Astrocyte of the cerebellum (primary cell): ENCODE results near the gene ARHGEF4.

Source experiments
- DNase-seq: peaks from one replicate; pipeline ENCODE4 v3.0.0-alpha.2; 2011; ENCODE audit warnings: low read depth
- H3K4me3 ChIP-seq: 2 replicates; pipeline ENCODE4 v1.5.1; 2011; ENCODE audit warnings: mild to moderate bottlenecking, low read depth, low read length, moderate library complexity
- in situ Hi-C: cut with HindIII; loops from 2 replicates; pipeline ENCODE4 v1.10.0; 2017; ENCODE audit warnings: low sequenced_read_pairs
- TF ChIP-seq, protein P1 (sequence below): IDR thresholded peaks from 2 replicates; pipeline ENCODE4 v1.5.1; 2012; ENCODE audit warnings: low read length, low read depth, moderate library complexity, mild to moderate bottlenecking; ENCODE audit errors: missing control alignments

ARHGEF4 gene

DNA sequence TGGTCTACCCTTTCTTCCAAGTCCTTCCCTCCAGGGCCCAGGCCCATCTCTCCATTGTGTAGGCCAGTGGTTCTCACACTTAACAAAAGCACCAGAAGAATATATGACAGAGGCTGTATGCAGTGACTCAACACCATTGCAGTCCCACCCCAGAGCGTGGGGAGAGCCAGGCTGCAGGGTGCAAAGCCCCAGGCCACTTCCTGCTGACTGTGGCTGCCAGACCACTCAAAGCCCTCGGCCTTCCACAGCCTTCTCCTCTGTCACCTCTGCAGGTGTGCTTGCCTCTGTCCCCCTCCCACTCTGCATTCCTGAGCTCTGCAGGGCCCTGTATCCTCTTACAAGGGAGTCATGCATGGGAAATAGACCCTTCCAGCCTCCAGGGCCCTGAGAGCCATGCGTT is 40.4 kb upstream of the ARHGEF4 start:
- no peak overlapping the region for H3K4me3 ChIP-seq
- TF ChIP-seq, protein P1, sequence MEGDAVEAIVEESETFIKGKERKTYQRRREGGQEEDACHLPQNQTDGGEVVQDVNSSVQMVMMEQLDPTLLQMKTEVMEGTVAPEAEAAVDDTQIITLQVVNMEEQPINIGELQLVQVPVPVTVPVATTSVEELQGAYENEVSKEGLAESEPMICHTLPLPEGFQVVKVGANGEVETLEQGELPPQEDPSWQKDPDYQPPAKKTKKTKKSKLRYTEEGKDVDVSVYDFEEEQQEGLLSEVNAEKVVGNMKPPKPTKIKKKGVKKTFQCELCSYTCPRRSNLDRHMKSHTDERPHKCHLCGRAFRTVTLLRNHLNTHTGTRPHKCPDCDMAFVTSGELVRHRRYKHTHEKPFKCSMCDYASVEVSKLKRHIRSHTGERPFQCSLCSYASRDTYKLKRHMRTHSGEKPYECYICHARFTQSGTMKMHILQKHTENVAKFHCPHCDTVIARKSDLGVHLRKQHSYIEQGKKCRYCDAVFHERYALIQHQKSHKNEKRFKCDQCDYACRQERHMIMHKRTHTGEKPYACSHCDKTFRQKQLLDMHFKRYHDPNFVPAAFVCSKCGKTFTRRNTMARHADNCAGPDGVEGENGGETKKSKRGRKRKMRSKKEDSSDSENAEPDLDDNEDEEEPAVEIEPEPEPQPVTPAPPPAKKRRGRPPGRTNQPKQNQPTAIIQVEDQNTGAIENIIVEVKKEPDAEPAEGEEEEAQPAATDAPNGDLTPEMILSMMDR, result no peak
- DNase-seq, result no peak
- in situ Hi-C loops, result no loop called here

DNA sequence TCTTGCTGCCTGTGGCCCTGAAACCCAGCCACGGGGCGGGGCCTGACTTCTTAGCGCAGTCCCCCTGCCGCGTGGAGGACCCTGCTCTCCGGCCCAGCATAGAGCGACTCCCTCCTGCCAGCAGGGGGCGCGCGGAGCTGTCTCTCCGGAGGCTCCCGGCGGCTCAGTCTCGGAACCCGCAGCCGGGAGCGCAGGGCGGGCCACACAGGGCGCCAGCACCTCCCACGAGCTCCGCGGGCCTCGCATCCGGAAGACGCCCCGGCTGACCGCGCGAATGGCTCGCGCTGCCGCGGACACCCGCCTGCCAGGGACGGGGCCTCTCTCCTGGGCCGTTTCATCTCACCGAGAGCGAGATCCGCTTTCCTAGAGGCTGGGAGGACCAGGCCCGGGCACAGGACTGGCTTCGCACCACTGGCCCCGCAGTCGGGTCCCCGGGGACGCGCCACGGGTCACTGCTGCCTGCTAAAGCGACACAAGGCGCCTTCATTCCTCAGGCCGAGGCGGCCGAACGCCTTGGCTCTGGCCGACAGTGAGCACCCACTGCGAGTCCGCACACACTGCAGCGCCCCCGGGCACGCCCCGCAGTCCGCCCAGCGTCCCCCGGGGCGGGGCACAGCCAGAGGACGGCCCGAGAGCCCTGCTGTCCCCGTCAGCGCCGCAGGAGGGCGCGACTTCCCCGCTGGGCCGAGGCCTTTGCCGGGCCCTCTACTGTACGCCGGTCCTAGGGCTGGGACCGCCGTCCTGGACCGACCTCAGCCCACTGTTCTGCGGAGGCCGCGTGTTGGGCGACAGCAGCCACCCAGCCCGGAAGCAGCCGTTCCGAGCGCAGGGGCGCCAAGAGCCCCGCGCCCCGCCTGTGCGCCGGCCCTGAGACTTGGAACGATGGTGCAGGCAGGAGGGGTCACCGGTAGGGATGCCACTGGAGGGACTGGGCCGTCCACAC is 39.0 kb upstream of the ARHGEF4 start:
- DNase-seq, result peak; percentile 62
- TF ChIP-seq, protein P1, result peak; percentile 82
- H3K4me3 ChIP-seq, result peak overlapping the region; percentile 58
- in situ Hi-C loops, result no loop called here

DNA sequence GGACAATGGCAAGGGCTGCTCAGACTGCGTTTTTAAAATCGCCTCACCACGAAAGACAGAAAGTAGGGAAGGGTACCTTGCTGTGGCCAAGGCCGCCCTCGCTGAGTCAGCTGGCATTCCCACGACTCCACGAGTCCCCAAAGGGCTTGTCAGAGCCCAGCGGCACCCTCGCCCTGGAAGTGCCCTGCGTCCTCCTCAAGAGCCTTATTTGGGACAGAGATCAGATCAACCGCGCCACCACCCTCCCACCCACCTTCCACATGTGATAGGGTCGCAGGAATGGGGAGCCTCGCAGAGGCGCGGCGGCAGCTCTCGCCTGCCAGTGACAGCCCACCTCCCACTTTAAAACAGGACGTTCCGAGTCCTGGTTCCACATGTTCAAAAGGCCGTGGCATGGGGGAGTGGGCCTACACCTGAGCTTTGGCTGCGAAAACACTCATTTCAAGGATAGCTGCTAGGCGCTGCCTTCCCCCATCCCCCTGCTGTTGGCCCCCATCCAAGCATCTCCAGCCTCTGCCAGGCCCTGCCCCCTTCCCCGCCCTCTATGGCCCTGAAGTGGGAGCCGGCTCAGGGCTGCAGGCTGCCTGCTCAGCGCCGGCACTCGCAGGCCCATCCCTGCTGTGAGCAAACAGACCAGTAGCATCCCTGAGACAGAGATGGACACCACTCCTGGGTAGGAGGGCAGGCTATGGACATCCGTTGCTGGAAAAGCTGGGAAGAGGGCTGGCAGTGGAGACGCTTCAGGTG is 38.1 kb upstream of the ARHGEF4 start:
- H3K4me3 ChIP-seq, result peak overlapping the region; percentile 58
- TF ChIP-seq, protein P1, result no peak
- in situ Hi-C loops, result no loop called here
- no peak for DNase-seq

DNA sequence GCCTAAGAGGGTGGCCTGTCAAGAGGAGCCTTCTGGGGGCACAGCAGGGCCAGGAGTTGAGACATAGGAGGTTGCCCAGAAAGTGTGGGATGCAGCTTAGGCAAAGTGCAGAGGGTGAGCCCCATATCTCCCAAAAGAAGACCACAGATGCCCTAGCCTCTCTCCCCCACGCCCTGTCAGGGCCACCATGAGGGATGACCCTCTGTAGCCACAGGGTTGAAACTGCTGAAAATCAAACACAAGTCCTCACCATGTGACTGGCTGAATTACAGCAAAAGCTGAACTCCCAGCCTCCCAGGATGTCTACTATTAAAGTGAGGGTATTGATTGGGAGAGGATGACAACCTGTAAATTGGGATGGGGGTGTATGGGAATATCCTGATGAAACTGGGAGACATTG is 37.4 kb upstream of the ARHGEF4 start:
- no peak for DNase-seq
- no peak overlapping the region for H3K4me3 ChIP-seq
- TF ChIP-seq, protein P1, result no peak
- in situ Hi-C loops, result no loop called here

DNA sequence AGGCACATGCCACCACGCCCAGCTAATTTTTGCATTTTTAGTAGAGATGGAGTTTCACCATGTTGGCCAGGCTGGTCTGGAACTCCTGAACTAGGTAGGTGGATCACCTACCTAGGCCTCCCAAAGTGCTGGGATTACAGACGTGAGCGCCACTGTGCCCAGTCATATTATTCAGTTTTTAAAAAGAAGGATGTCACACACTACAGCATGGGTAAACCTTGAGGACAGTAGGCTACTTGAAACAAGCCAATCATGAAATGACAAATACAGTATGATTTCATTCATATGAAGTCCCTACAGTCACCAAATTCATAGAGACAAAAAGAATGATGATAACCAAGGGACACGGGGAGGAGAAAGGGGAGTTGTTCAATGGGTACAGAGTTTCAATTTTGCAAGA is 31.1 kb upstream of the ARHGEF4 start:
- no peak for DNase-seq
- TF ChIP-seq, protein P1, result no peak
- H3K4me3 ChIP-seq, result no peak overlapping the region
- in situ Hi-C loops, result no loop called here

DNA sequence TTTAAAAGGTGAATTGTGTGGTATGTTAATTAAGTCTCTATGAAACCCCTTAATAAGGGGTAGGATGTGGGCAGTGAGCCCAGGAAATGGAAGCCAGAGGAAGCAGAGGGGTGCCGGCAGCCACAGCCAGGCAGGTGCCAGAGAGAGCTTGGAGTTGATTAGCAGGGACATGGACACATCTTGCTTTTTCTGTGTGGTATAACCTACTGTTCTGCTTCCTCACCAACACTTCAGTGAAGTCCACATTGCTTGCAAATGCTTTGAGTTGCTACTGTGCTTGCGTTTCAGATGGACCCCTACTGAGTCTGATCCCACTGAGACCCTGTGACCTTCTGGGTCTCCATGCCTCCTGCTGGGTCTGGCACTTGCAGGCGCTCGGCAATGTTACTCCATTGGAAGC is 30.3 kb upstream of the ARHGEF4 start:
- TF ChIP-seq, protein P1, result no peak
- in situ Hi-C loops, result no loop called here
- no peak overlapping the region for H3K4me3 ChIP-seq
- no peak for DNase-seq
